Brain pericyte (primary cell): ENCODE data around the gene SLITRK2.

Experiments
- DNase-seq: peaks from one replicate; pipeline ENCODE4 v3.0.0-alpha.2; 2012; ENCODE audit warnings: low read depth, low spot score

SLITRK2 gene

DNA sequence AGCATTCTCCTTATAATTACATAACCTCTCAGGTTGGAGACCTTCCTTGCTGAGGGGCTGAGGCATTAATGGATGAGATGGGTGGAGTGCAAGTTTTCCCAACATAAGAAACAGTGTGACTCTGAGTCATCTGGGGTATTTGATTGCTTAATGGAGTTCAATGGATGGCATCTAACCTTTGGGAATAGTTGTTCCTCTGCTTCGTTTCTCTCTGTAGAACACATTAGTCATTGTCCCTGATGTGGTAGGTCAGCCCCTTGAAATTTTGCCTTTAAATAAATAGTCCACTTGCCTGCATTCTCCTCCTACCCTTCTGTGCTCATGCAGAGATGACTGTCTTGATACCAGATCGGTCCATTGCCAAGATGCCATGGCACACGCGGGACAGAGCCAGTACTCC, 38.6 kb downstream of the SLITRK2 start:
- DNase-seq = no peak

DNA sequence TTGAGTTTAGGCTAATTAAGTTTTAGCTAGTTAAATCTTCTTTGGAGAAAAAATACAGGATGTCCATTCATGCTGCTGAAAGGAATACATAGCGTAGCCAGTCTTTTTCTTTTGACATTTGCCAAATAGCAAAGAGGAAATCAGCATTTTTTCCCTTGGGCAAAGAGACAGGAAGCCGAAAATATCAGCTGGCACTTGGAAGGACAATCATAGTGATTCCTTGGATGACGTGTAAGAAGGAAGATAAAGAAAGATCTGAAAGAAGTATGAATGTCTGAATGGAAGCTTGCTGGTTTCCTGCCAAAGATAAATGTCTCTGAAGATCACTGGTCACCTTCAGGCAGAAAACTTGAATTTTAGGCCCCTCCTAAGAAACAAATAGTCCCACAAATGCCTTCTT, 44.2 kb downstream of the SLITRK2 start:
- no peak for DNase-seq

DNA sequence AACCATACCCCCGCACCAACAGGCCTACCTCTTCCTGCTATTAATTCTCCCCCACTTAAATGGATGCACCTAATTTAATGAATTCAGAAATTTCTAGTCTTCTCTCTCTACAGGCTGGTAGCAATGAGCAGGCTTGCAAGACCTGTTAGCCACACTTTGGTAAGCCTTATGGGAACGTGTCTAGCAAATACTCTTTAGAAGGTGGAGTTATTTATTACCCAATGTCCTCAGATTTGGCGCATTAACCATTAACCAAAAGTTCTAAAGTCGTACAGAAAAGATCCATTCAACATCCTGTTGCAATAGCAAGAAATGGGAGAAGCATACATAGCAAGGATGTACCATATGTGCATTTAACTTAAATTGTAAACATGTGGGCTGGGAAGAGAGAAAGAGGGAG, 47.5 kb downstream of the SLITRK2 start:
- DNase-seq = no peak
